ENCODE data around the gene PHAF1. TPM values are rescaled to one million over a fixed set of nuclear protein-coding genes. Genes with fewer than 3 reads are reported as not detected.

Gene PHAF1
- total and polyA plus RNA-seq, 9 of the 15 experiments (the other 6 are each of a cell fraction or from before 2014, with no cell fraction given) = 5.1 to 25.4 (median 13.8) TPM

DNA sequence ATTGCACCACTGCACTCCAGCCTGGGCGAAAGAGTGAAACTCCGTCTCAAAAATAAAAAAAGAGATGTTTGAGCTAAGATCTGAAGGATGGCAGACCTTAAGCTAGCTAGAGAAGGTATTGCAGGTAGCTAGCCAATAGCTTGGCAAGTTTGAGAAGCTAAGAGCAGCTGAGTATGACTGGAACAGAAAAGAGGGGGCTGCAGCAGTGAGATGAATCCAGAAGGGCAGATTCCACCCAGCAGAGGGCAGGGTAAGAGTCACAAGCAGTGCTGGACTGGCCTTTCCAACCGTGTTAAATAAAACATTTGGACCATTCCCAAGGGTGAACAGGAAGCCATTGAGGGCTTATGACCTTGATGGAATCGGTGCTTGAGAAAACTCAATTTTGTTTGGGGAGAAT lies 5.7 kb upstream of the PHAF1 start (continued):
- TF ChIP-seq ELK3 (CRISPR knock-in tag; IDR thresholded peaks at IDR 0.05) (no peak), ZBTB7A (IDR thresholded peaks at IDR 0.05; ENCODE audit: borderline replicate concordance, control insufficient read depth, low read depth, low read length) (no peak), SREBF2 (CRISPR knock-in tag; IDR thresholded peaks at IDR 0.05) (no peak), MED1 (CRISPR knock-in tag; IDR thresholded peaks at IDR 0.05; ENCODE audit: borderline replicate concordance) (no peak), TFAP4 (CRISPR knock-in tag; IDR thresholded peaks at IDR 0.05; ENCODE audit: borderline replicate concordance) (no peak), STAT5A (IDR thresholded peaks at IDR 0.05; ENCODE audit: borderline replicate concordance, low read length) (no peak), SRSF7 (optimal IDR thresholded peaks at IDR 0.05; ENCODE audit: low read depth, low read length) (no peak), ZNF408 (CRISPR knock-in tag; IDR thresholded peaks at IDR 0.05; ENCODE audit: low read depth) (no peak), MXI1 (IDR thresholded peaks at IDR 0.05; ENCODE audit: low read depth, low read length) (no peak), SLC30A9 (CRISPR knock-in tag; IDR thresholded peaks at IDR 0.05) (no peak), ZC3H4 (CRISPR knock-in tag; IDR thresholded peaks at IDR 0.05; ENCODE audit: borderline replicate concordance) (no peak), HNRNPLL (IDR thresholded peaks at IDR 0.05; ENCODE audit: low read depth, low read length, poor library complexity, severe bottlenecking) (no peak), COPS2 (conservative IDR thresholded peaks at IDR 0.05) (no peak), BRCA1 (IDR thresholded peaks at IDR 0.05) (no peak), BRCA1 (CRISPR knock-in tag; IDR thresholded peaks at IDR 0.05) (no peak), FOXA3 (CRISPR knock-in tag; conservative IDR thresholded peaks at IDR 0.05 in 1 of 2, IDR thresholded peaks at IDR 0.05 in 1 of 2) (no peak), MBD2 (IDR thresholded peaks at IDR 0.05; ENCODE audit: borderline replicate concordance, low read depth) (no peak), CTBP1 (IDR thresholded peaks at IDR 0.05; ENCODE audit: borderline replicate concordance) (0 out of 2 replicates have a peak, but pooled peaks have one; percentile 31), PHTF2 (CRISPR knock-in tag; IDR thresholded peaks at IDR 0.05) (no peak), RFX1 (IDR thresholded peaks at IDR 0.05) (no peak; the same call in 1 of the 2 replicates), ZNF253 (CRISPR knock-in tag; conservative IDR thresholded peaks at IDR 0.05) (no peak), PHB2 (IDR thresholded peaks at IDR 0.05; ENCODE audit: low read depth) (no peak), ZNF347 (CRISPR knock-in tag; IDR thresholded peaks at IDR 0.05; ENCODE audit: low read depth) (no peak), NCOA2 (IDR thresholded peaks at IDR 0.05; ENCODE audit: partially characterized antibody in 2 of 2) (no peak), GMEB1 (CRISPR knock-in tag; IDR thresholded peaks at IDR 0.05) (no peak)

Measured in K562 (cell line).